ENCODE data around the gene DMRT3.

Gene DMRT3

GRCh38 chr9:1001838-1002237 lies 25.4 kb downstream of the DMRT3 start:
- TF ChIP-seq, protein P1, sequence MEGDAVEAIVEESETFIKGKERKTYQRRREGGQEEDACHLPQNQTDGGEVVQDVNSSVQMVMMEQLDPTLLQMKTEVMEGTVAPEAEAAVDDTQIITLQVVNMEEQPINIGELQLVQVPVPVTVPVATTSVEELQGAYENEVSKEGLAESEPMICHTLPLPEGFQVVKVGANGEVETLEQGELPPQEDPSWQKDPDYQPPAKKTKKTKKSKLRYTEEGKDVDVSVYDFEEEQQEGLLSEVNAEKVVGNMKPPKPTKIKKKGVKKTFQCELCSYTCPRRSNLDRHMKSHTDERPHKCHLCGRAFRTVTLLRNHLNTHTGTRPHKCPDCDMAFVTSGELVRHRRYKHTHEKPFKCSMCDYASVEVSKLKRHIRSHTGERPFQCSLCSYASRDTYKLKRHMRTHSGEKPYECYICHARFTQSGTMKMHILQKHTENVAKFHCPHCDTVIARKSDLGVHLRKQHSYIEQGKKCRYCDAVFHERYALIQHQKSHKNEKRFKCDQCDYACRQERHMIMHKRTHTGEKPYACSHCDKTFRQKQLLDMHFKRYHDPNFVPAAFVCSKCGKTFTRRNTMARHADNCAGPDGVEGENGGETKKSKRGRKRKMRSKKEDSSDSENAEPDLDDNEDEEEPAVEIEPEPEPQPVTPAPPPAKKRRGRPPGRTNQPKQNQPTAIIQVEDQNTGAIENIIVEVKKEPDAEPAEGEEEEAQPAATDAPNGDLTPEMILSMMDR (IDR thresholded peaks at IDR 0.05; ENCODE audit: low read depth, low read length, missing control alignments): no peak
- Histone ChIP-seq H3K36me3 (replicated peaks) (no peaks in the 10 kb centered on the region), H3K4me3 (ENCODE audit: low read depth, low read length) (no peak overlapping the region), H3K27ac (no peak overlapping the region), H3K27me3 (replicated peaks) (no peaks in the 10 kb centered on the region)
- no peak for DNase-seq
- in situ Hi-C loops (cut with HindIII; ENCODE audit: low pct_ligation_motif_present, low sequenced_read_pairs): no loop called here

DNA sequence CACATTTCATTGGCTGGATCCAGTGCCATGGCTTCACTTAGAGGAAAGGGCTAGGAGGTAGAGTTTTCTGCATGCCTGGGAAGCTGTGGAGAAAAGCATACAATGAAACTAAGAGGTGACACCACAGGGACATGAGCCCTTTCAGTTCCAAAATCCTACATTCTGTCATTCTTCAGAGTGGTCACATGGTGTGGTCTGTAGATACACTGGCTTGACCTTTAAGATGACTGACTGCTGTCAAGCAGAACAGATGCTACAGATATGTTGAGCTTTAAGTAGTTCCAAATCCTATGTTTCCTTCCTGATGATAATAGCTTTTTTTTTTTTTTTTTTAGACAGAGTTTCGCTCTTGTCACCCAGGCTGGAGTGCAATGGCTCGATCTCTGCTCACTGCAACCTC lies 26.2 kb downstream of the DMRT3 start:
- in situ Hi-C loops (cut with HindIII; ENCODE audit: low pct_ligation_motif_present, low sequenced_read_pairs): no loop called here
- Histone ChIP-seq H3K36me3 (replicated peaks) (no peaks in the 10 kb centered on the region), H3K4me3 (ENCODE audit: low read depth, low read length) (no peak overlapping the region), H3K27me3 (replicated peaks) (no peaks in the 10 kb centered on the region), H3K27ac (no peak overlapping the region)
- no peak for DNase-seq
- TF ChIP-seq, protein P1 (IDR thresholded peaks at IDR 0.05; ENCODE audit: low read depth, low read length, missing control alignments): no peak

GRCh38 chr9:1005043-1005667 lies 28.7 kb downstream of the DMRT3 start:
- peak; percentile 57 for DNase-seq
- H3K27me3 ChIP-seq (replicated peaks): no peaks in the 10 kb centered on the region
- H3K4me3 ChIP-seq (ENCODE audit: low read depth, low read length): no peak overlapping the region
- H3K27ac ChIP-seq: no peak overlapping the region
- TF ChIP-seq, protein P1 (IDR thresholded peaks at IDR 0.05; ENCODE audit: low read depth, low read length, missing control alignments): peak; percentile 56
- in situ Hi-C loops (cut with HindIII; ENCODE audit: low pct_ligation_motif_present, low sequenced_read_pairs): no loop called here
- no peaks in the 10 kb centered on the region for H3K36me3 ChIP-seq (replicated peaks)

DNA sequence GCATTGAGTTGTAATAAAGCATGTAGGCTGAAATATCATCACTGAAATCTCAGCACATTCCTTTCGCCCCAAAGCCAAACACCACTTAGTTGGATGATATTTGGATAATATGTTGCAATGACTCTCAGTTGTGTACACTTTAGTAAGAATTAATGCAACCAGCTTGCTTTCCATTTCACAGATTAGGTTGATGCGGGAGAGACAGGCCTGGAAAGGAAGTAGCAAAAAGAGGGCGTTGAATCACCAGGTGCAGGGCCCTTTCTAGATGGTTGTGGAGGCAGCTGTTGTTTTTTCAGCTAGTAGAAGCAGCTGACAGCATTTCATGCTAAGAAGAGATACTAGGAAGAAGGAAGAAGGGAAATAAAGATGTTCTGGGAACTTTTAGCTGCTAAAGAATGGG lies 30.9 kb downstream of the DMRT3 start:
- in situ Hi-C loops (cut with HindIII; ENCODE audit: low pct_ligation_motif_present, low sequenced_read_pairs): no loop called here
- no peak overlapping the region for H3K27ac ChIP-seq
- no peaks in the 10 kb centered on the region for H3K27me3 ChIP-seq (replicated peaks)
- DNase-seq: no peak
- no peak overlapping the region for H3K4me3 ChIP-seq (ENCODE audit: low read depth, low read length)
- H3K36me3 ChIP-seq (replicated peaks): no peaks in the 10 kb centered on the region
- TF ChIP-seq, protein P1 (IDR thresholded peaks at IDR 0.05; ENCODE audit: low read depth, low read length, missing control alignments): no peak

GRCh38 chr9:1008216-1008615 lies 31.8 kb downstream of the DMRT3 start:
- no peaks in the 10 kb centered on the region for H3K36me3 ChIP-seq (replicated peaks)
- no peak overlapping the region for H3K27ac ChIP-seq
- no peaks in the 10 kb centered on the region for H3K27me3 ChIP-seq (replicated peaks)
- in situ Hi-C loops (cut with HindIII; ENCODE audit: low pct_ligation_motif_present, low sequenced_read_pairs): no loop called here
- no peak overlapping the region for H3K4me3 ChIP-seq (ENCODE audit: low read depth, low read length)
- TF ChIP-seq, protein P1 (IDR thresholded peaks at IDR 0.05; ENCODE audit: low read depth, low read length, missing control alignments): no peak
- DNase-seq: no peak

- no peaks in the 10 kb centered on the region for H3K36me3 ChIP-seq (replicated peaks)
- H3K4me3 ChIP-seq (ENCODE audit: low read depth, low read length): no peak overlapping the region
- TF ChIP-seq, protein P1 (IDR thresholded peaks at IDR 0.05; ENCODE audit: low read depth, low read length, missing control alignments): peak; percentile 91
- no peaks in the 10 kb centered on the region for H3K27me3 ChIP-seq (replicated peaks)
- H3K27ac ChIP-seq: no peak overlapping the region
- peak; percentile 65 for DNase-seq
- in situ Hi-C loops (cut with HindIII; ENCODE audit: low pct_ligation_motif_present, low sequenced_read_pairs): no loop called here
These were observed 32.7 kb downstream of the DMRT3 start for GRCh38 chr9:1009101-1009707.
